Endothelial cell of umbilical vein (primary cell): ENCODE results near the gene DSCAML1. TPM values are rescaled to one million over a fixed set of nuclear protein-coding genes. Genes with fewer than 3 reads are reported as not detected.

ENCODE experiments used
- BruUV-seq: library from RNA; stranded (reverse); fragments of 400-500 nt; replicated peaks from 2 replicates; lab custom pipeline; 2021; lab: Mats Ljungman, UMichigan
- CTCF ChIA-PET: fragments of 300-600, 350-600 bp; sonication (Branson Sonifier 250); formaldehyde crosslinking; loops from one replicate; lab custom pipeline; 2021; ENCODE audit warnings: antibody characterized with exemption, inconsistent platforms; lab: Charles Lee
- POLR2A ChIA-PET: fragments of 300-600, 350-600 bp; sonication (Branson Sonifier 250); formaldehyde crosslinking; loops from one replicate; lab custom pipeline; 2021; ENCODE audit warnings: antibody characterized with exemption, inconsistent platforms; lab: Charles Lee
- DNase-seq: peaks from one replicate; pipeline ENCODE4 v3.0.0-alpha.2; 2011; ENCODE audit warnings: low read depth, low spot score
- FAIRE-seq: peaks from 2 replicates; lab custom pipeline; 2011; peaks lifted over from hg19 to GRCh38; lab: Jason Lieb, UNC
- H2AFZ ChIP-seq: 2 replicates; pipeline ENCODE4 v1.6.0; 2012; ENCODE audit warnings: low read depth, low read length, control low read depth, inconsistent platforms
- H3K27ac ChIP-seq: 2 replicates; pipeline ENCODE4 v1.5.1; 2011; ENCODE audit warnings: low read depth, mild to moderate bottlenecking, control low read depth, low read length, moderate library complexity; ENCODE audit not compliant: insufficient read depth
- H3K27me3 ChIP-seq, 2 experiments: 2 replicates each; pipeline versions ENCODE4 v1.6.0 to v1.6.1; 2011; ENCODE audit warnings: low read length in 2 of 2, mixed read lengths in 1 of 2; ENCODE audit not compliant: control insufficient read depth in 2 of 2, insufficient read depth in 2 of 2
- H3K36me3 ChIP-seq, 2 experiments: 2 replicates in 1 of 2; 3 replicates in 1 of 2; pipeline ENCODE4 v1.5.1; 2011; ENCODE audit warnings: low read length in 2 of 2, mild to moderate bottlenecking in 1 of 2, moderate library complexity in 1 of 2; ENCODE audit not compliant: control insufficient read depth in 2 of 2, insufficient read depth in 2 of 2; ENCODE audit errors: extremely low read depth in 1 of 2
- H3K4me1 ChIP-seq: 3 replicates; pipeline ENCODE4 v1.5.1; 2011; ENCODE audit warnings: mild to moderate bottlenecking, low read length; ENCODE audit not compliant: control insufficient read depth, insufficient read depth; ENCODE audit errors: extremely low read depth
- H3K4me2 ChIP-seq: 2 replicates; pipeline ENCODE4 v1.6.1; 2011; ENCODE audit warnings: low read length, control low read depth, mixed read lengths; ENCODE audit not compliant: insufficient read depth
- H3K4me3 ChIP-seq, 3 experiments: fragments of 200-600 bp in 1 of 3; sonication (generic), shearing (Covaris generic) in 1 of 3; replicated peaks in 1 of 3; 2 replicates each; pipeline ENCODE4 v1.5.1; 2011 to 2016; ENCODE audit warnings: control low read depth in 3 of 3, low read length in 3 of 3, mild to moderate bottlenecking in 2 of 3, inconsistent platforms in 1 of 3, low read depth in 1 of 3, moderate library complexity in 1 of 3; ENCODE audit not compliant: insufficient read depth in 1 of 3
- H3K79me2 ChIP-seq: 2 replicates; pipeline ENCODE4 v1.6.0; 2012; ENCODE audit warnings: low read length, inconsistent platforms; ENCODE audit not compliant: control insufficient read depth, insufficient read depth
- H3K9ac ChIP-seq: replicated peaks from 2 replicates; pipeline ENCODE3; 2011; ENCODE audit warnings: low read length, control low read depth; ENCODE audit not compliant: insufficient read depth; ENCODE audit errors: extremely low read depth
- H3K9me1 ChIP-seq: replicated peaks from 3 replicates; pipeline ENCODE4 v1.6.0; 2011; ENCODE audit warnings: mild to moderate bottlenecking, low read length; ENCODE audit not compliant: control insufficient read depth, insufficient read depth; ENCODE audit errors: extremely low read depth
- H3K9me3 ChIP-seq: replicated peaks from 2 replicates; pipeline ENCODE4 v1.5.1; 2012; ENCODE audit warnings: low read length, inconsistent platforms; ENCODE audit not compliant: control insufficient read depth, insufficient read depth
- H4K20me1 ChIP-seq: replicated peaks from 2 replicates; pipeline ENCODE3; 2011; ENCODE audit warnings: mild to moderate bottlenecking, low read length; ENCODE audit not compliant: control insufficient read depth, insufficient read depth; ENCODE audit errors: extremely low read depth
- CTCF ChIP-seq, 2 donors: IDR thresholded peaks; 1 replicate in 1 of 2; 2 replicates in 1 of 2; pipeline ENCODE4 v1.5.1; 2011; ENCODE audit warnings: low read length in 2 of 2, mild to moderate bottlenecking in 2 of 2, moderate library complexity in 2 of 2, control low read depth in 1 of 2, inconsistent platforms in 1 of 2, low read depth in 1 of 2; ENCODE audit not compliant: insufficient read depth in 1 of 2; ENCODE audit errors: extremely low read depth in 1 of 2
- EZH2 ChIP-seq: IDR thresholded peaks from 2 replicates; pipeline ENCODE4 v1.6.1; 2012; ENCODE audit warnings: borderline replicate concordance, low read depth, mild to moderate bottlenecking, moderate library complexity, low read length, inconsistent platforms; ENCODE audit not compliant: severe bottlenecking
- FOS ChIP-seq: IDR thresholded peaks from 2 replicates; pipeline ENCODE4 v1.6.1; 2011; ENCODE audit warnings: mild to moderate bottlenecking, low read length, moderate library complexity, borderline replicate concordance; ENCODE audit not compliant: insufficient read depth
- GATA2 ChIP-seq: IDR thresholded peaks from 2 replicates; pipeline ENCODE4 v1.7.0; 2011; ENCODE audit warnings: low read depth, mild to moderate bottlenecking, moderate library complexity, mixed read lengths, low read length; ENCODE audit not compliant: insufficient read length, insufficient read depth
- JUN ChIP-seq: IDR thresholded peaks from 2 replicates; pipeline ENCODE4 v1.6.1; 2011; ENCODE audit warnings: borderline replicate concordance, low read depth; ENCODE audit not compliant: insufficient read length, insufficient read depth
- MAX ChIP-seq: IDR thresholded peaks from 2 replicates; pipeline ENCODE4 v1.6.1; 2011; ENCODE audit not compliant: insufficient read depth, insufficient read length
- MYC ChIP-seq: IDR thresholded peaks from one replicate; pipeline ENCODE4 v1.6.1; 2011; ENCODE audit warnings: mild to moderate bottlenecking, low read depth, low read length
- POLR2A ChIP-seq: IDR thresholded peaks from 2 replicates; pipeline ENCODE4 v1.6.1; 2012; ENCODE audit warnings: low read depth, mild to moderate bottlenecking, control low read depth, low read length
- POLR2AphosphoS5 ChIP-seq: IDR thresholded peaks from 2 replicates; pipeline ENCODE4 v1.6.1; 2012; ENCODE audit warnings: low read depth, mild to moderate bottlenecking, control low read depth, low read length, moderate library complexity; ENCODE audit not compliant: insufficient read depth
- dilution Hi-C: fragments of 300-500 bp; cut with MboI; formaldehyde crosslinking; loops from one replicate; pipeline ENCODE4 v1.15.0; 2019; ENCODE audit warnings: low sequenced_read_pairs; ENCODE audit not compliant: extremely low pct_ligation_motif_present
- intact Hi-C: fragments of 100-400 bp; cut with micrococcal nuclease; formaldehyde crosslinking; loops from one replicate; pipeline ENCODE4 v1.10.0; 2022
- polyA plus RNA-seq, 4 experiments: library from polyadenylated mRNA; depleted of rRNA in 3 of 4; stranded (reverse) in 3 of 4; unstranded in 1 of 4; fragments of >200 nt; gene quantifications; 2 replicates each; pipeline versions ENCODE4 v1.2.1 to v1.2.3, GENCODE V29; 2011 to 2012; ENCODE audit warnings: missing spikeins in 1 of 4
- total RNA-seq: library from RNA; stranded (reverse); gene quantifications from 2 replicates; pipeline ENCODE4 v1.2.3, GENCODE V29; 2021

DSCAML1 gene
- total and polyA plus RNA-seq, 2 donors (not counting 3 experiments of a cell fraction or from before 2014, with no cell fraction given) = not detected

GRCh38 chr11:117730208-117730800 is 66.7 kb downstream of the DSCAML1 start:
- DNase-seq = no peak
- H3K9me3 ChIP-seq = no peaks in the 10 kb centered on the region
- dilution Hi-C loops = no loop called here
- no peaks in the 10 kb centered on the region for H3K79me2 ChIP-seq
- ChIA-PET CTCF (no interaction called here), POLR2A (no interaction called here)
- peaks cover 2 to 9% of the 10 kb centered on the region in 2 experiments for H3K27me3 ChIP-seq
- TF ChIP-seq FOS (no peak), GATA2 (no peak), MAX (no peak), POLR2A (no peak), MYC (no peak), POLR2AphosphoS5 (no peak), CTCF (IDR thresholded peaks at IDR 0.05; ENCODE audit: extremely low read depth in 1 of 2, insufficient read depth in 1 of 2, low read depth in 1 of 2, low read length in 2 of 2) (no peak), JUN (no peak), EZH2 (no peak)
- H3K9me1 ChIP-seq = no peaks in the 10 kb centered on the region
- intact Hi-C loops = no loop called here
- H4K20me1 ChIP-seq = no peaks in the 10 kb centered on the region
- no peak overlapping the region for H3K9ac ChIP-seq
- no peaks in the 10 kb centered on the region for H3K4me1 ChIP-seq
- BruUV-seq = no TSS peak
- no peak for FAIRE-seq
- H3K27ac ChIP-seq = no peak overlapping the region
- no peak overlapping the region for H3K4me2 ChIP-seq
- H3K36me3 ChIP-seq = no peaks in the 10 kb centered on the region
- no peak overlapping the region for H3K4me3 ChIP-seq
- no peak overlapping the region for H2AFZ ChIP-seq
